Smooth muscle cell of the coronary artery (primary cell): ENCODE data around the gene KIF20A. TPM values are rescaled to one million over a fixed set of nuclear protein-coding genes. Genes with fewer than 3 reads are reported as not detected.

Experiments
- total RNA-seq: library from RNA; depleted of rRNA; stranded (reverse); fragments of >200 nt; gene quantifications from 2 replicates; pipeline ENCODE4 v1.2.3, GENCODE V29; 2014; ENCODE audit warnings: low replicate concordance

The KIF20A gene
- 1.5 and 17.1 TPM in 2 replicates for total RNA-seq

GRCh38 chr5:138178516-138179276 lies at the start of gene KIF20A, which contains the start of gene BRD8:
KIF20A (plus strand) TSS chr5:138179112; CDS start chr5:138179681, 569 bp downstream.
BRD8 (minus strand) TSS chr5:138178630; CDS start chr5:138178614, 16 bp downstream.

GRCh38 chr5:138138949-138139780 lies 39.7 kb upstream of the KIF20A start, which contains the start of gene NME5:
NME5 (minus strand) TSS chr5:138139428; CDS start chr5:138138780, 648 bp downstream.

GRCh38 chr5:138213161-138214029 lies 34.5 kb downstream of the KIF20A start, which contains the start of gene CDC23:
CDC23 (minus strand) TSS chr5:138213323; CDS start chr5:138213312, 11 bp downstream.

Other genes with a start within 250 kb of the KIF20A start
- gene FAM13B, start 146.0 kb upstream of the KIF20A start, total RNA-seq = 9.5 and 33.7 TPM in 2 replicates
- gene WNT8A, start 95.1 kb upstream of the KIF20A start, total RNA-seq = not detected in 2 replicates
- 0.60 and 2.1 TPM in 2 replicates for gene NME5, start 39.7 kb upstream of the KIF20A start, total RNA-seq
- 23.1 and 55.2 TPM in 2 replicates for gene BRD8, start 482 bp upstream of the KIF20A start, total RNA-seq
- gene CDC23, start 34.2 kb downstream of the KIF20A start, total RNA-seq = 13.0 and 19.2 TPM in 2 replicates
- gene GFRA3, start 95.5 kb downstream of the KIF20A start, total RNA-seq = under 0.01 TPM in 1 of 2 replicates, not detected in the other
- gene CDC25C, start 152.7 kb downstream of the KIF20A start, total RNA-seq = 2.3 TPM in 1 of 2 replicates, not detected in the other
- 28.0 and 60.0 TPM in 2 replicates for gene FAM53C, start 159.2 kb downstream of the KIF20A start, total RNA-seq
- gene KDM3B, start 173.6 kb downstream of the KIF20A start, total RNA-seq = 25.7 and 26.9 TPM in 2 replicates